K562 (cell line): Measurements from ENCODE around the gene ERC2. TPM values are rescaled to one million over a fixed set of nuclear protein-coding genes. Genes with fewer than 3 reads are reported as not detected.

Source experiments
- ATAC-seq: fragments of 200-7000 bp; cut with Tn5 transposase; 3 replicates; pipeline ENCODE4 v1.9.1; 2020; ENCODE audit warnings: moderate library complexity
- BruUV-seq: library from RNA; stranded (reverse); fragments of 400-500 nt; replicated peaks from 2 replicates; lab custom pipeline; 2021; lab: Mats Ljungman, UMichigan
- CTCF ChIA-PET: fragments of 300-600 bp; formaldehyde crosslinking; extraction: SDS; loops from one replicate; lab custom pipeline; 2021; ENCODE audit warnings: low intra/inter-chr PET ratio; lab: Yijun Ruan, JAX
- POLR2A ChIA-PET: fragments of 300-600, 350-650 bp; sonication (Branson Sonifier 250); formaldehyde crosslinking; extraction: SDS; loops from one replicate; lab custom pipeline; 2021; ENCODE audit warnings: antibody characterized with exemption, inconsistent platforms; lab: Yijun Ruan, JAX
- DNase-seq, 4 experiments: peaks; one replicate each; pipeline versions ENCODE4 v3.0.0 to v3.0.0-alpha.2; 2011 to 2018; ENCODE audit warnings: low spot score in 3 of 4, mixed read lengths in 3 of 4; ENCODE audit errors: extremely low read depth in 1 of 4
- FAIRE-seq: peaks from 2 replicates; lab custom pipeline; 2011; peaks lifted over from hg19 to GRCh38; lab: Jason Lieb, UNC
- H2AFZ ChIP-seq: 2 replicates; pipeline ENCODE4 v1.6.0; 2011; ENCODE audit warnings: low read depth, low read length, control low read depth, inconsistent platforms
- H3K27ac ChIP-seq: fragments of 200-600 bp; 3 replicates; pipeline ENCODE4 v1.8.0; 2011; ENCODE audit warnings: low read depth, mild to moderate bottlenecking, control low read depth, inconsistent platforms, low read length, moderate library complexity, mixed read lengths; ENCODE audit errors: extremely low read depth
- H3K27me3 ChIP-seq, 2 experiments: fragments of 300-600 bp in 1 of 2; 2 replicates in 1 of 2; 3 replicates in 1 of 2; pipeline versions ENCODE4 v1.6.0 to v1.8.0; 2011; ENCODE audit warnings: inconsistent platforms in 2 of 2, low read length in 2 of 2, mild to moderate bottlenecking in 1 of 2, mixed read lengths in 1 of 2, moderate library complexity in 1 of 2; ENCODE audit not compliant: control insufficient read depth in 2 of 2, insufficient read depth in 2 of 2
- H3K36me3 ChIP-seq: fragments of 300-600 bp; 3 replicates; pipeline ENCODE4 v1.8.0; 2011; ENCODE audit warnings: mild to moderate bottlenecking, low read length, inconsistent platforms; ENCODE audit not compliant: control insufficient read depth, insufficient read depth
- H3K4me1 ChIP-seq, 2 experiments: fragments of 200-600 bp in 1 of 2; replicated peaks in 1 of 2; 2 replicates in 1 of 2; 3 replicates in 1 of 2; pipeline versions ENCODE4 v1.5.1 to v1.8.0; 2011; ENCODE audit warnings: inconsistent platforms in 2 of 2, low read length in 2 of 2, mild to moderate bottlenecking in 1 of 2, mixed read lengths in 1 of 2, moderate library complexity in 1 of 2; ENCODE audit not compliant: control insufficient read depth in 2 of 2, insufficient read depth in 2 of 2
- H3K4me2 ChIP-seq: 2 replicates; pipeline ENCODE4 v1.6.1; 2011; ENCODE audit warnings: low read length, control low read depth, inconsistent platforms, mixed read lengths; ENCODE audit not compliant: insufficient read depth
- H3K4me3 ChIP-seq: fragments of 200-600 bp; sonication (generic), shearing (Covaris generic); 2 replicates; pipeline ENCODE4 v1.5.1; 2016; ENCODE audit warnings: control low read depth, inconsistent platforms
- H3K79me2 ChIP-seq: fragments of 200-600 bp; 3 replicates; pipeline ENCODE4 v1.8.0; 2011; ENCODE audit warnings: low read length, inconsistent platforms; ENCODE audit not compliant: control insufficient read depth, insufficient read depth
- H3K9ac ChIP-seq, 2 experiments: 2 replicates each; pipeline versions ENCODE4 v1.6.0 to v1.6.1; 2011; ENCODE audit warnings: low read depth in 2 of 2, low read length in 2 of 2, control low read depth in 1 of 2, inconsistent platforms in 1 of 2, mild to moderate bottlenecking in 1 of 2, mixed read lengths in 1 of 2; ENCODE audit not compliant: insufficient read depth in 1 of 2
- H3K9me1 ChIP-seq: one replicate; pipeline ENCODE4 v1.6.0; 2011; ENCODE audit warnings: inconsistent platforms, mild to moderate bottlenecking, low read length, moderate library complexity; ENCODE audit not compliant: control insufficient read depth, insufficient read depth
- H3K9me3 ChIP-seq: replicated peaks from 2 replicates; pipeline ENCODE4 v1.5.1; 2011; ENCODE audit warnings: low read depth, low read length, inconsistent platforms; ENCODE audit not compliant: control insufficient read depth, insufficient read depth
- H4K20me1 ChIP-seq: replicated peaks from 2 replicates; pipeline ENCODE4 v1.6.1; 2011; ENCODE audit warnings: low read length, inconsistent platforms, mixed read lengths; ENCODE audit not compliant: control insufficient read depth, insufficient read depth
- HIVEP1 ChIP-seq: fragments of 250-450 bp; sonication (Bioruptor Pico); IDR thresholded peaks from 2 replicates; pipeline ENCODE4 v1.4.0; 2020; ENCODE audit warnings: mild to moderate bottlenecking
- KDM4B ChIP-seq, 2 experiments: fragments of 450-650 bp in 1 of 2; sonication (generic) in 1 of 2; IDR thresholded peaks; 2 replicates each; pipeline ENCODE4 v1.6.1; 2016 to 2017; ENCODE audit warnings: borderline replicate concordance in 2 of 2, antibody characterized with exemption in 1 of 2, low read depth in 1 of 2, mild to moderate bottlenecking in 1 of 2
- RAD51 ChIP-seq: fragments of 450-650 bp; IDR thresholded peaks from 2 replicates; pipeline ENCODE4 v1.7.1; 2016; ENCODE audit warnings: low read depth, mild to moderate bottlenecking, borderline replicate concordance
- ZNF431 ChIP-seq: sonication (generic); formaldehyde crosslinking; IDR thresholded peaks from 2 replicates; pipeline ENCODE4 v1.8.0; 2022; ENCODE audit warnings: mild to moderate bottlenecking, missing genetic modification reagents
- WGBS: fragments of 100-300 bp; shearing (Covaris generic); methylation state at CpG from one replicate; pipeline ENCODE4 v1.1.6; 2016; ENCODE audit warnings: low coverage, mixed read lengths; ENCODE audit not compliant: insufficient coverage; ENCODE audit errors: missing lambda C conversion rate; 5-methylcytosine and 5-hydroxymethylcytosine counted together
- in situ Hi-C: fragments of 300-500 bp; cut with MboI; formaldehyde crosslinking; loops from 4 replicates; pipeline ENCODE4 v1.15.0; 2018; ENCODE audit warnings: inconsistent platforms, mixed read lengths
- intact Hi-C: fragments of 100-400 bp; cut with micrococcal nuclease; formaldehyde crosslinking; loops from 2 replicates; pipeline ENCODE4 v1.14.2; 2022
- polyA plus RNA-seq, 8 experiments: library from polyadenylated mRNA; depleted of rRNA in 4 of 8; stranded (reverse) in 5 of 8; unstranded in 3 of 8; fragments of >200 nt; fragmentation: Nextera tagmentation in 2 of 8; fragmentation: Illumina TruSeq in 1 of 8; extraction: Ambion mirVana in 2 of 8; extraction: Trizol in 1 of 8; gene quantifications; 2 replicates each; pipeline versions ENCODE4 v1.2.1 to v1.2.3, GENCODE V29; 2011 to 2014; ENCODE audit warnings: inconsistent platforms in 1 of 8, missing spikeins in 1 of 8
- total RNA-seq, 7 experiments: library from RNA; depleted of rRNA in 6 of 7; stranded (reverse); fragments of >200 nt in 6 of 7; fragmentation: Illumina TruSeq in 2 of 7; extraction: Trizol in 2 of 7; gene quantifications; 2 replicates each; pipeline versions ENCODE4 v1.2.1 to v1.2.3, GENCODE V29; 2011 to 2021; ENCODE audit warnings: low replicate concordance in 1 of 7

ERC2 gene
- total and polyA plus RNA-seq, 9 of the 15 experiments (the other 6 are each of a cell fraction or from before 2014, with no cell fraction given), result 0.04 to 0.18 (median 0.07) TPM; not detected in 2

- H3K27me3 ChIP-seq, result no peaks in the 10 kb centered on the region
- H3K27ac ChIP-seq, result no peak overlapping the region
- TF ChIP-seq ZNF431 (CRISPR knock-in tag), result no peak
- no peaks in the 10 kb centered on the region for H4K20me1 ChIP-seq
- WGBS, result 10% methylated on average over 2 of the region's 2 CpGs
- no peaks in the 10 kb centered on the region for H3K36me3 ChIP-seq
- intact Hi-C loops (no loop called here), in situ Hi-C loops (no loop called here)
- DNase-seq (no peak), ATAC-seq (no peak), FAIRE-seq (no peak)
- H2AFZ ChIP-seq, result no peak overlapping the region
- no peaks in the 10 kb centered on the region for H3K79me2 ChIP-seq
- no peak overlapping the region for H3K4me3 ChIP-seq
- no peak overlapping the region for H3K9ac ChIP-seq
- no peaks in the 10 kb centered on the region for H3K4me1 ChIP-seq
- ChIA-PET POLR2A (no interaction called here), CTCF (no interaction called here)
- BruUV-seq, result no TSS peak
- no peak overlapping the region for H3K4me2 ChIP-seq
- no peaks in the 10 kb centered on the region for H3K9me1 ChIP-seq
- H3K9me3 ChIP-seq, result no peaks in the 10 kb centered on the region
Observed at GRCh38 chr3:55801676-55802075, 666.6 kb downstream of the ERC2 start.

- intact Hi-C loops (no loop called here), in situ Hi-C loops (no loop called here)
- BruUV-seq, result no TSS peak
- H2AFZ ChIP-seq, result no peak overlapping the region
- H3K9ac ChIP-seq, result no peak overlapping the region
- no peaks in the 10 kb centered on the region for H3K9me3 ChIP-seq
- DNase-seq (no peak), FAIRE-seq (no peak), ATAC-seq (no peak)
- H3K36me3 ChIP-seq, result no peaks in the 10 kb centered on the region
- H3K9me1 ChIP-seq, result no peaks in the 10 kb centered on the region
- TF ChIP-seq KDM4B (IDR thresholded peaks at IDR 0.05; ENCODE audit: borderline replicate concordance in 2 of 2, low read depth in 1 of 2) (no peak), RAD51 (no peak), HIVEP1 (CRISPR knock-in tag) (no peak)
- H3K4me1 ChIP-seq, result no peaks in the 10 kb centered on the region
- H3K79me2 ChIP-seq, result no peaks in the 10 kb centered on the region
- no peaks in the 10 kb centered on the region for H3K27me3 ChIP-seq
- no peak overlapping the region for H3K4me2 ChIP-seq
- no peak overlapping the region for H3K4me3 ChIP-seq
- H3K27ac ChIP-seq, result no peak overlapping the region
- ChIA-PET POLR2A (no interaction called here), CTCF (no interaction called here)
- H4K20me1 ChIP-seq, result no peaks in the 10 kb centered on the region
- 0% methylated on average over 3 of the region's 3 CpGs for WGBS
Observed at GRCh38 chr3:55801068-55801467, 667.2 kb downstream of the ERC2 start.
